SH-SY5Y (cell line): ENCODE results near the gene HK3.

Experiments used
- GATA2 ChIP-seq: IDR thresholded peaks from 2 replicates; pipeline ENCODE4 v1.6.1; 2011; ENCODE audit warnings: mild to moderate bottlenecking, low read depth, low read length
- GATA3 ChIP-seq: IDR thresholded peaks from 2 replicates; pipeline ENCODE4 v1.6.1; 2011; ENCODE audit warnings: low read depth, mild to moderate bottlenecking, low read length, moderate library complexity

- TF ChIP-seq GATA2 = no peak
- no peak for TF ChIP-seq GATA3
Measured at GRCh38 chr5:176947847-176948246, 48.7 kb upstream of the HK3 start.
